GM21390 (cell line): Measurements from ENCODE around the gene PRRT3.

Source experiments
- ATAC-seq: cut with Tn5 transposase; IDR thresholded peaks from one replicate; pipeline ENCODE4 v1.9.1; 2021; ENCODE audit not compliant: unreplicated experiment

Gene PRRT3

GRCh38 chr3:9951962-9952805 is at the start of gene PRRT3:
Gene PRRT3, minus strand, starts transcription at chr3:9952408. Its CDS starts 2,293 bp downstream, at chr3:9950115.
- peak; percentile 67 for ATAC-seq

- ATAC-seq, result no peak
These were observed 48.5 kb upstream of the PRRT3 start for GRCh38 chr3:10000686-10001085.

- ATAC-seq, result no peak
These were observed 42.1 kb upstream of the PRRT3 start for GRCh38 chr3:9994086-9994844.

- peak; percentile 14 for ATAC-seq
These were observed 34.1 kb upstream of the PRRT3 start for GRCh38 chr3:9986230-9986725.

- ATAC-seq, result no peak
These were observed 28.0 kb upstream of the PRRT3 start for GRCh38 chr3:9980251-9980650.

GRCh38 chr3:9978710-9979305 is 26.6 kb upstream of the PRRT3 start:
- ATAC-seq, result no peak

GRCh38 chr3:9976721-9977709 is 24.8 kb upstream of the PRRT3 start:
- no peak for ATAC-seq

GRCh38 chr3:9970020-9970652 is 17.9 kb upstream of the PRRT3 start:
- no peak for ATAC-seq

- ATAC-seq, result no peak
These were observed 17.4 kb upstream of the PRRT3 start for GRCh38 chr3:9969632-9970019.

- ATAC-seq, result no peak
These were observed 14.6 kb upstream of the PRRT3 start for GRCh38 chr3:9966841-9967240.

- ATAC-seq, result no peak
These were observed 13.1 kb upstream of the PRRT3 start for GRCh38 chr3:9965200-9965875.

GRCh38 chr3:9957214-9957613 is 5.0 kb upstream of the PRRT3 start:
- ATAC-seq, result no peak

GRCh38 chr3:9955611-9956352 is 3.6 kb upstream of the PRRT3 start:
- no peak for ATAC-seq

GRCh38 chr3:9955067-9955502 is 2.9 kb upstream of the PRRT3 start:
- ATAC-seq, result no peak

GRCh38 chr3:9951598-9951961 is 628 bp downstream of the PRRT3 start:
- peak; percentile 24 for ATAC-seq

GRCh38 chr3:9951126-9951525 is 1.1 kb downstream of the PRRT3 start:
- ATAC-seq, result peak; percentile 46

- no peak for ATAC-seq
These were observed 2.6 kb downstream of the PRRT3 start for GRCh38 chr3:9949626-9950025.

GRCh38 chr3:9949115-9949514 is 3.1 kb downstream of the PRRT3 start:
- ATAC-seq, result no peak

GRCh38 chr3:9948586-9948985 is 3.6 kb downstream of the PRRT3 start:
- no peak for ATAC-seq
